ENCODE measurements around the gene IRX4. TPM values are rescaled to one million over a fixed set of nuclear protein-coding genes. Genes with fewer than 3 reads are reported as not detected.

IRX4 gene
- total and polyA plus RNA-seq, 4 donors: 0.06 to 0.54 (median 0.34) TPM

Other genes starting within 250 kb of the IRX4 start
- 10 to 100 TPM; 21.4 to 55.6 TPM for gene MRPL36, start 83.1 kb downstream of the IRX4 start, total RNA-seq
- 10 to 100 TPM; 40.3 TPM for gene MRPL36, start 83.1 kb downstream of the IRX4 start, polyA plus RNA-seq (ENCODE audit: insufficient read length in 2 of 2)
- 10 to 100 TPM; 12.5 to 31.8 TPM for gene NDUFS6, start 81.5 kb downstream of the IRX4 start, total RNA-seq
- gene NDUFS6, start 81.5 kb downstream of the IRX4 start, polyA plus RNA-seq (ENCODE audit: insufficient read length in 2 of 2): 10 to 100 TPM; 92.2 to 98.9 TPM